GM18508 (cell line): ENCODE data around the gene COG1.
A peak's percentile ranks its signal among the peaks of the same experiment; 100 is the strongest.

Experiments used
- ATAC-seq: cut with Tn5 transposase; IDR thresholded peaks from one replicate; pipeline ENCODE4 v1.9.1; 2021; ENCODE audit warnings: moderate number of reproducible peaks; ENCODE audit not compliant: insufficient read depth, unreplicated experiment

COG1 gene

DNA sequence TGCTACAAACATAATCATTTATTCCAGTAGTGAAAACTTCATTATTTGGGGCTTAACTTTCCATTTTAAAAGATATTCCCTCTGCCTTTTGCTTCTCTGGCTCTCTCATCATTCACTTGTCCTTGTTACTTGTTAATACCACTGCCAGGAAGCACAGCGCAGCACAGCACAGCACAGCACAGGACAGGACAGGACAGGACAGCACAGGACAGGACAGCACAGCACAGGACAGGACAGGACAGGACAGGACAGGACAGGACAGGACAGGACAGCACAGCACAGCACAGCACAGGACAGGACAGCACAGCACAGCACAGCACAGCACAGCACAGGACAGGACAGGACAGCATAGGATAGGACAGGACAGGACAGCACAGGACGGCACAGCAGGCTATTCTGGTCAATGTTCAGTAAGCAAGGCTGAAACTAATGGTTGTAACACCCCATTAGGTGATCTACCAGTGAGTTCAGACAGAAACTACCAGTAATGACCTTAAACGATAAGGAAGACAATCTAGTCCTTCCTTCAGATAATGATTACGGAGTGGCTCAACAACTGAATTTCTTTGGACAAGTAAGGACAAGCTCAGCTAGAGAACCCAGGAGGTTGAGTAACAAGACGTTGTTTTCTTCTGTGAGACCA is 31.9 kb downstream of the COG1 start:
- ATAC-seq: no peak

DNA sequence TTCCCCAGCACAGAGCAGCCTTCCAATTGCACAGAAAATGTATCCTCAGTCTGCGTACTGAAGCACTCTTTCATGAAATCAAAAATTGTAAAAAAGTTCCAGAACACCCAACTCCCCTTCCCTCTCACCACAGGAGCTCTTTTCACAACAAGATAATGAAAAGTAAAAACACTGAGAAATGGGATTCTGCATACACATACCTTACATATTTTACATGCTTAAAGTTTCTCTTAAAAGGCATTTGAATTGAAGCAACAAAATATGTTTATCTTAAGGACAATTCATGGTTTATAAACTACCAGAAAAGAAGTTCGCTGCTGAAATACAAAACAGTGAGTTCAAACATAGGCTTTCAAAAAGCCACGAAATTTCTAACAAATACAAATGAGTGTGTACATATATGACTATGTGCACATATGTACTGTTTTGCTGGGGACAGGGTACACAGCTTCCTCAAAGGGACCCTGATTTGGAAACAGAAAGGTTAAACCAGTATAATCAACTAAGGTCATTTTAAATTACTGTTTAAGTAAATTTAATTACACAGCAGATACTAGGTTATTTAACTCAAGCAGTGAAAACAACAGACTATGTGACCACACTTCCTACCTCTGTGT is 33.8 kb downstream of the COG1 start:
- ATAC-seq: no peak

DNA sequence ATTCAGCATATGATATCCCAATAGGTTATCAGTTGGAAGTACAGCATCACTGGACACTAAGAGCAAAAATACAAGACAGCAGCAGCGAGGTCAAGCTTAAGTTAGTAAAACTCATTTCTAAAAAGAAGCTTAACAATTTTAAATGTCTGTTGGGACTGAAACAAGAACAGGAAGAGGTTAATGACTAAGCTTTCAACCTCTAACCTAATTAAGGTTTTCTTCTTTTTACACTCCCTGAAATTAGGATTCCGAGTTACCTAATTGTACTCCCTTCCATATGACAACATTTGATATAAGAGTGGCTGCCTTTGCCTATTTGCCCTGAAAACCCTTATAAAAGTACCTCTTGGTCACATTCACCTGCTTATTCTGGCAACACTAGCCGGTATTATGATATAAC is 34.5 kb downstream of the COG1 start:
- ATAC-seq: no peak

DNA sequence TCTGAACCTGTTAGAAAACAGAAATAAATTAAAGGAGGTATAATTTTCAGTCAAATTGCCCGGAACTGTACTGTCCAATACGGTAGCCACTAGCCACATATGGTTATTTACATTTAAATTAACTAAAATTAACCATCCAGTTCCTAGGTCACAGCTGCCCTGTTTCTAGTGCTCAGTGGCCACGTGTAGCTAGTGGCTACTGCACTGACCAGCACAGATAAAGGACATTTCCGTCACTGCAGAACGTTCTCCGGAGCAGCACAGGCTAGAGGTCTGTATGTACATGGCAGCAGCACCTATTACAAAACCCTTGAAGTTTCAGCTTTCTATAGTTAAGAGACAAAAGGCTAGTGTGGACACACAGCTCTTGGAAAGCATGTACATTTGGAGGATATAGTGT is 35.1 kb downstream of the COG1 start:
- ATAC-seq: no peak

DNA sequence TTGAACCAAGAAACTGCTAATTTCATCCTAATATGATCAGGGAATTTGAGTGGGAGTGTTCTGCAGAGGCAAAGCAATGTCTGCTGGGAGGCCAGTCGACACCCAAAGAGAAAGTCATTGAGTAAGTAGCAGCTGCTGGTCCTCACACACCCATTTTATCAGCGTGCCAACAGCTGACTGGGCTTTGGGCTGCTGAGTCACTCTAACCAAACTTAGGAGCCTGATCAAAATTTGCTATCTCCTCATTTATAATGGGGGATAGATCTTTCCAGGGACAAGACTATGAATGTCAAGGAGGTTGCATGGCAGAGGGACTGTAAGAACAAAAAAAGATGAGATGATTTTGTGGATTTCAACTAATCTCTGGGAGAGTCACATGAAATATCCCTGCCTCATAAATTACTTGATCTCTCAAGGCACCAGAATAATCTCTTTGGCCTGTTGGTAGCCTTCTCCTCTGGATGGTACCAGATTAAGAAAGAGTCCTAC is 35.9 kb downstream of the COG1 start:
- no peak for ATAC-seq

DNA sequence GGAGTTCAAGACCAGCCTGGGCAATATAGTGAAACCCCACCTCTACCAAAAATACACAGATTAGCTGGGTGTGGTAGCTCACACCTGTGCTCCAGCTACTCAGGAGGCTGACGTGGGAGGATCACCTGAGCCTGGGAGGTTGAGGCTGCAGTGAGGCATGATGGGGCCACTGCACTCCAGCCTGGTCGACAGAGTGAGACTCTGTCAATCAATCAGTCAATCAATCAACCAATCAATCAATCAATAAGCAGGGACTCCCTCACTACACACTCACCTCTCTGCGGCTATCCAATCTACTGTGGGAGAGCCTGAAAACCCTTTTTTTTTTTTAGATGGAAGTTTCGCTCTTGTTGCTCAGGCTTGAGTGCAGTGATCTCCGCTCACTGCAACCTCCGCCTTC is 37.2 kb downstream of the COG1 start:
- ATAC-seq: no peak

DNA sequence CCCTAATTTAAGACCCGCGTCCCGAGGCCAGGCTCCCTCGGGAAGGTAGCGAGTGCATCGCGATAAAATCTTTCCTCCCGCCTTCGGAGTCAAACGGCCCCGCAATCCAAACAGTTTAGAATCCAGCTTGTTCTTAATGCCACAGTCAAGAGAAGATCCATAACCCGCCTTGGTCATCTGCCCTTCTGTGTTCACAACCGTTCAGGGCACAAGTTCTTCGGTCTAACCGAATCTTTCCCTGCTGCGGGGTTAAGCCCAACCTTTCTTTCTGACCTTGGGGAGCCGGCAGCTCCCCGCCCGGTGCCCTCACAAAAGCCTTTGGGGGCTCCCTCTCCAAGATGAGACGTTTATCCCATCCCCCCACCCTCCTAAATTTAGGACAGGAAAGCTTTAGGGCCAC is 38.5 kb downstream of the COG1 start:
- ATAC-seq: no peak

DNA sequence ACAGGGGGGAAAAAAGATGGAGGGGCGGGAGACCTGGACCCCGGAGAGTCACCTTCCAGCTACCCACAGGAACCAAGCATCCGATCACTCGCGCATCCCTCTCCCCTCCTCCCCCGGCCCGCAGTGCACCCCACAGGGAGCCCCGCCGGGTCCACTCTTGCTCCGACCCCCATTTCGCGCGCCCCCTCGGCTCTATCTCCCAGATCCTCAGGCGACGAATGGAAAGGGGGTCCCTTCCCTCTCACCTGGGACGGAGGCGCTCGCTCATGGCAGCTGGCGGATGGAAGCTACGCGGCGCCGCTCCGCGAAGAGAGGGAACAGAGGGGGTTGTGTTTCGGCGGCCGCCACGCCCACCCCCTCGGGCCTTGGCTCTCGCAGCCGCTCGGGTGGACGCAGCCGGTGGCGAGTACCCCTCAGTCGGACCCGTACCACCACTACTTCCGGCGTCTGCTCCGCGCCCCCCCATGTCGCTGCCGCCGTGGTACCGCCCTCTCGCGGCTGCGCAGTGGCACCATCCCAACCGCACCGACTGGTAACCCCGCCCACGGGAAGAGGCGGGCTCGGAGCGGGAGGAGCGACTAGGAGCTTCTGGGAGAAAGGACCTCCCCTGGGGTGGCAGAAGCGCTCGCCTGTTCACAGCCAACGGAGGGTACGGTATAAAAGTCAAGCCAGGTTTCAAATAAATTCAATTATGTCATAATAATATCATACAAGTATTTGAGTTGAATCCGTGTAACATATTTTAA is 39.2 kb downstream of the COG1 start:
- ATAC-seq: peak; percentile 51

DNA sequence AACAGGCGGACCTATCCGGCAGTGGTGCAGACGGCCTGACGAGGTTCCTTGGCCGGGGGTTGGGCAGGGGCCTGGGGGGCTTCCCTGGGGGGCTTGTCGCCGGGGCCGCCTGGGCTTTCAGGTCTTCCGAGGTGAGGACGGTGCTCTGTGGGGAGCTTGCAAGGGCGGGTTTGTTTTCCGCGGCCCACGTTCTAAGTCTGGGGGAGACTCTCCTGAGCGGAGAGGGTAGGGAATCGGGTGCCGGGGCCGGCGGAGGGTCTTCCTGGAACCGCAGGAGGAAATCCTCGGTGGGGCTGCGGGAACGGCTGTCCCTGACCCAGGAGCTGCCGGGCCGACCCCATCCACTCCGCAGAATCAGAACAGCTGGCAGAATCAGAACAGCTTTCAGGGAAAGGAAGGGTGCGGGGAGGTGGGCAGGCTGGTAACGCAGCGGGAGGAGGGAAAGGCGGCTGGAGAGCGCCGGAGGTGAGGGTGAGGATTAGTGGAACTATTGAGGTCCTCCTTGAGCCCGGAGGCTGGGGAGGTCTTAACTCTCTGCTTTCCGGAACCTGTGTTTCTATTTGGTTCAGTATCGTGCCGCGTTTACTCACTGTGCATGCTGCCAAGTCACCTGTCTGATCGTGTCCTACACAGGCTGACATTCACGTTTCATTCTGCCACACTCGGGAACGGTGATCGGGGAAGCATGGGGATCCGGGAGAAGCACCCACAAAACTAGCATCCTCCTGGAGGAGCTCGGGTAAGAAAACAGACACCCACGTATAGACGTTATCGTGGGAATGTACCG is 39.9 kb downstream of the COG1 start:
- no peak for ATAC-seq

DNA sequence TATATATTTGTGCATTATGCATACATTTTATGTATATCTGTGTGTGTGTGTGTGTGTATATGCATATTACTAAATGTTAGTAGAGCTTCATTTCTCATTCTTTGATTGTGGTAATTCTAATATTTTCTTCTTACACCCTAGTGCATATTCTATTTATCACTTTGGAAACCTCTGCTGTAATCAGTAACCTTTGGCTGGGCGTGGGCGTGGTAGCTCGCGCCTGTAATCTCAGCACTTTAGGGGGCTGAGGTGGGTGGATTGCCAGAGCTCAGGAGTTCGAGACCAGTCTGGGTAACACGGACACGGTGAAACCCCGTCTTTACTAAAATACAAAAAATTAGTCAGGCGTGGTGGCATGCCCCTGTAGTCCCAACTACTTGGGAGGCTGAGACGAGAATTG is 41.9 kb downstream of the COG1 start:
- no peak for ATAC-seq

DNA sequence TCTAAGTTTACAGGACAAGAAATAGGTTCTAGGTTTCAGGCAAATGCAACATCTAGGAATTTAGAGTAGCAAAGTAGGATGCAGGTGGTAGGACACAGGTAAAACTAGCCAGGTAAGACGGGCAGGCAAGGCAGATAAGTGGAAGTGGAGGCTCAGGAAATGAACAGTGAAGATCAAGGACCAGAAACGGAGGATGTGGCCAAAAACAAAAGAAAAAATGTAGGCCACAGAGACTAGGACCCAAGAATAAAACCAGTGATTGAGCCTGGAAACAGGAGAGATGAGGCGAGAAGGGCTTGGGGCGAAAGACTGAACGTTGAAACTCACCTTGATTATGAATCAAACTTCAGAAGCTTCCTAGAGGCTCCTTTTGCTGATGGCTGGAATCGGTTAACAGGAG is 44.9 kb downstream of the COG1 start:
- no peak for ATAC-seq

DNA sequence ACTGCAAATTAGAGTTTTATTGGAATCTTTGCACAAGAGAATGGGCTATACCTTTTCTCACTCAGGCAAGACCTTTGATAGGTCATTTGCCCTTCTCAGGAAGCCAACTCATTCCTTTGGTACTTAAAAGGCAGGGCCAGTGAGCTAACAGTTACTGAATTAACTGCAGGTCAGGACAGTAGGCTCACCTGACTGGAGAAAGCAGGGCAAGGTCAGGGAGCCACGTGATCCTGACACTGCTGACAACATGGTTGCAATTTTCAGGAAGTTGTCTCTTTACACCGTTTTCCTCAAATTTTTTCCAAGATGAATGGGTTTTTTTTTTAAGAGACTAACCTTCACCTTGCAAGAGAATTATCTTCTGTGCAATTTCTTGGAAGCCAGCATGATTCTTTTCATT is 47.7 kb downstream of the COG1 start:
- ATAC-seq: no peak

DNA sequence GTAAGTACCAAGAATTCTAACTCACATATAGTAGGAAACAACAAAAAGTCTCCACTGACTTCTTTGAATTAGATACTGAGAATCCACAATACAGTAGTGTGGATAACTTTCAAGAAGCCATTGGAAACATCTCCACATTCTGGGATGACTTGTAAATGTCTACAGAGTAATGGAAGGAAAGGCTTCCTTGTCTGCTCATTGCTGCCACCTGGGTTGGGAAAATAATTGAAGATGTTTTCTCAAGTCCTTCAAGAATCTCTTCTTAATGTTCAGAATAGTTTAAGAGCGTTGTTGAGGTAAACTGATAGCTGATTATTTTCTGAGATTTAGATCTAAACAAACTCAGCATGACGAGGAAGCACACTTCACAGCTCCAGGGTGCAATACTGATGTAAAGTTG is 54.9 kb downstream of the COG1 start:
- no peak for ATAC-seq

DNA sequence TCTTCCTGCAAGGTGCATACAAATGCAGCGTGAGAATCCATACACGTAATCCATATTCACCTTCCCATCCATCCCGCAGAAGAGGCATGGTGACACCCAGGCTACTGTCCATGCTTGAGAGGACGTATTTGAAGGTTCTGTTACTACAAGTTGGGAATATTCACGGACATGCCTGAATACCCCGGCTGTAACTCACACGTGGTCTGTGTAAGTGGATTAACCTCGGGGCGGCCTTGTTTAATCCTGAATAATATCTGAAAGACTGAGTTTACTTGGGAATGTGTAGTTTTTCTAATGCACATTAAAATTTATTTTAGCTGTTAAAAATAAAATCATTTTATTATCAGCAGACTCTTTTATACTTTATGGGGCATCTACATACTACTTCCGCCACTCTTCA is 55.7 kb downstream of the COG1 start:
- ATAC-seq: no peak

DNA sequence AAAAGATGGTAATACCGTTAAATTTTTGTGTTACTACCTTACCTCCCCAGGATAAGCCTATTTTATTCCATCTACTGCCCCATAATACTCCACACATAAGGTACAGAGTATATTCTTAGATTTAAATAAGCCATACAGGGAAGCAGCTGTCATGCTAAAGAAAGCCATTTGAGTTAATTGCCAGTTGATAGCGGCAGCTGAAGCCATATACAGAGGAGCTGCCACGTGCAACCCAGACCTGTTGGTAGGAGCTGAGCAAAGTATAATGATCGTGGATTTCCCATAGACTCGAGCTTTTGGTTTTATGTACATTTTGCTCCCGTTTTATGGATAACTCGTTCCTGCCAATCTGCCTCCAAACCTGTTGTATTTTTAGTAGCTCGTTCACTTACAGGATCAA is 56.8 kb downstream of the COG1 start:
- no peak for ATAC-seq

DNA sequence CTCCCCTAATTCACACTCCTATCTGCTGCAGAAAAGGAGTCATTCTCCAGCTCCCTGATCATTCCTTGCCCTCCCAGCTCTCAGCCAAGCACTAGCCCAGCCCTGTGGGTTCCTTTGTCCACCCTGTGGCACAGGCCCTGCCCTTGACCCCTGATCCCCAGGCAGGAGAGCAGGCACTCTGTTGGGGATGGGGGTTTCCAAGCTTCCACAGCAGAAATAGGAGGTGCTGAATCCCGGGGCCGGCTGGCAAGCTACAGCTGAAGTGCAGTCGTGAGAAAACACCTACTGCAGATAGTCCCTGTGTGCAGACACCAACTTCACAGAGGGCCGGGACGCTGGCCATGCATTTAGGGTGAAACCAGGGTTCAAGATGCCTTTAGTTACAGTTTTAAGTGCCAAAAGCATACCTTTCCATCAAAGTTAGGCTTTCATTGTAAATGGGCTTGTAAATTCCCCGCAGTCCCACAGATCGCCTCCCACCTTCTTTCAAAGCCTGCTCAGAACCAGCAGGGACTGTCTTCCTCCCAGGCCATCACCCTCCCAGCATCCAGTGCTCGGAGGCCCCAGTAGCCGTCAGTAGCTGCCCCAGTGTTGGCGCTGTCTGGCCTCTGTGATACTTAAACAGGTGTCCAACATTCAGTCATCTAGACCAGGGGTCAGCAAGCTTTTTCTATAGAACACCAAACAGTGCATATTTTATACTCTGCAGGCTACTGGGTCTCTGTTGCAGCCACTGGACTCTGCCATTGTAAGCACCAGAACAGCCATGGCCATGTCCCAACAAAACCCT is 58.2 kb downstream of the COG1 start:
- ATAC-seq: no peak

DNA sequence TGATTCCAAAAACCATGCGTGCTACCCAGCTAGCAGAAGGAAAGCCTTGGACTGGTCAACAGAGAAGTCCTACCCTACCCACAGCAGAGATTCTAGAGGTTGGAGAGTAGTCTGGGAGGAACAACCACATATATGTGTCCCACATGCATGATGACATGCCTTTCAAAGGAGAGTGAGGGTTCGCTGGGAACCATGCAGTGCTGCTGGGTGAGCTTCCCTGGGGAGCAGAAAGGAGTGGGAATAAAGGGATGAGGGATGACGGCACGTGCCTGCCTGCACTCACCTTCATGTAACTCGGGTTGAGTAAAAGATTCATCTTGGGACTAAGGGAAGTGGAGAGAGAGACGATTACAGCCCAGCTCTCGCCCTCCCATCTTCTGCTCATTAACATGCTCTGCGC is 59.0 kb downstream of the COG1 start:
- ATAC-seq: no peak

DNA sequence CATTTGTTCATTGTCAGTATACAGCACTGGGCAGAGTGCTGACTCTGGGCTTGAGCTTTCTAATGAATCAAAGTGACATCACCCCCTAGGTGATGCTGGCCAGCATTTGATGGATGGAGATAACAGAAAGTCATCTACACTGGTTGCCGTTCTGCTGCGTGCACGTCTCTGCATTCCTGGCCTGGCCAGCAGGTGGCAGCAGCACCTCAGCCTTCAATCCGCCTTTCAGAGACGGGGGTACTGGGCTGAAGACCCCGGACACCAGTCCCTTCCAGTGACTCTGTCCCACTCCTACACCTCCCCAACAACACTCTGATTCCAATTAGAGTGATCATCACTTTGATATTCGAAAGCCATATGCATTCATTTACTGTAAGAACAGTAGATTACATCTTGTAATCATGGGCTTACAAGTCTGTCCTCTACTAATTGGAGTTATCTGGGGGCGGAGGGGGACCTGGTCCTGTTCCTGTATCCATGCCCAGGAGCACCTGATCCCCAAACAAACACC is 62.9 kb downstream of the COG1 start:
- no peak for ATAC-seq

DNA sequence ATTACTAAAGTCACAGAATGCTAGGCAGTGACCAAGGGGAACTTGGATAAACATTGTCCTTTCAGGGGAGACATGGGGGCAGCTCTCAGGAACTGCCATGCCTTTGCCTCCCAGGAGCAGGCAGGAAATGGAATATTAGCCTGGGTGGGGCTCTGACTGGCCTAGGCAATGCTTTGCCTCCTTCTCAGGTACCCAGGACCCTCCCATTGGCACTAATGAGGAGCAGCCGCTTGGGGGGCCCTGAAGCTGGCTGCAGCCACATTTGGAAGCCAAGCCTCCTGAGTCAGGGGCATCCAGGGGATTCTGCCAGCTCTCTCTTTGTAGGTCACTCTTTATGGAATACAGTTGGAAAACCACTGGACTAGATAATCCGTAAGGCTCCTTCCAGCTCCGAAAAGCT is 63.4 kb downstream of the COG1 start:
- ATAC-seq: no peak

DNA sequence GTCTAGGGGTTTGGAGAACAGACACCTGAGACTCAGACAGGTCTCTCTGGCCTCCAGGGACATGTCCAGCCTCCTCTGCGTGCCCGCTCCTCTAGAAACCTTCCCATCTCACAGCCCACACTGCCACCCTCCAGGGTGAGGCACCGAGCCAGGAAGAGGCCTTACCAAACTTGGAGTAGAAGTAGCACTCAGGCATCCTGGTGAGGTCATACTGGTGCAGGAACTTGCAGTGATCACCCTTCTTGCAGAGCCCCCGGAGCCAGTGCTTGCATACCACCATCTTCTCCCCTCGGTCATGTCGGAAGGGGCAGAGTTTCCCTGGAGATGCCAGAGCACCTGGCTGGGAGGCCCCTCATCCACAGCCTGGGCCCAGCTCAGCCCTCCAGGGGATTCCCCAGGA is 64.7 kb downstream of the COG1 start:
- ATAC-seq: no peak
